GM12873 (cell line): Measurements from ENCODE around the gene RPAP3.

Source experiments
- TF ChIP-seq, protein P1 (sequence below): IDR thresholded peaks from 2 replicates; pipeline ENCODE4 v1.5.1; 2012; ENCODE audit warnings: low read depth, mild to moderate bottlenecking, moderate library complexity, low read length, control low read depth; ENCODE audit not compliant: insufficient read depth; ENCODE audit errors: missing control alignments

The RPAP3 gene

DNA sequence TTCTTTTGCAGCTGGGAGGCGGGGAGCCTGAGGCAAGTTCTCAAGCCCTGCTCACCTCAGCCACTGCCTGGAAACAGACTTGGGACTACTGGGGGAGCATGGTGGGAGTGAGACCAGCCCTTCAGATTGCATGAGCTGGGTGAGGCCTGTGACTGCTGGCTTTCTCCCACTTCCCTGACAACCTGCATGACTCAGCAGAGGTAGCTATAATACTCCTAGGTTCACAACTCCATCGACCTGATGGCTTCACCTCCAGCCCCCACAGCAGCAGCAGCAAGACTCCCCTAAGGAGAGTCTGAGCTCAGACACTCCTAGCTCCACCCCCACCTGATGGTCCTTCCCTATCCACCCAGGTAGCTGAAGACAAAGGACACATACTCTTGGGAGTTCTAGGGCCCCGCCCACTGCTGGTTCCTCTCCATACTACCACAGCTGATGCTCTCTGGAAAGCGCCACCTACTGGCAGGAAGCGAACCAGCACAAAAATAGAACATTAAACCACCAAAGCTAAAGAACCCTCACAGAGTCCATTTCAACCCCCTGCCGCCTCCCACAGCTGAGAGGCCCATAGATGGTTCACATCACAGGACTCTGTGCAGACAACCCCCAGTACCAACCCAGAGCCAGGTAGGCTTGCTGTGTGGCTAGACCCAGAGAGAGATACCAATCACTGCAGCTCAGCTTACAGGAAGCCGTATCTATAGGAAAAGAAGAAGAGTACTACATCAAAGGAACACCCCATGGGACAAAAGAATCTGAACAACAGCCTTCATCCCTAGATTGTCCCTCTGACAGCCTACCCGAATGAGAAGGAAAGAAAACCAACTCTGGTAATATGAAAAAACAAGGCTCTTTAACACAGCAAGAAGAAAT, 68.7 kb downstream of the RPAP3 start:
- TF ChIP-seq, protein P1, sequence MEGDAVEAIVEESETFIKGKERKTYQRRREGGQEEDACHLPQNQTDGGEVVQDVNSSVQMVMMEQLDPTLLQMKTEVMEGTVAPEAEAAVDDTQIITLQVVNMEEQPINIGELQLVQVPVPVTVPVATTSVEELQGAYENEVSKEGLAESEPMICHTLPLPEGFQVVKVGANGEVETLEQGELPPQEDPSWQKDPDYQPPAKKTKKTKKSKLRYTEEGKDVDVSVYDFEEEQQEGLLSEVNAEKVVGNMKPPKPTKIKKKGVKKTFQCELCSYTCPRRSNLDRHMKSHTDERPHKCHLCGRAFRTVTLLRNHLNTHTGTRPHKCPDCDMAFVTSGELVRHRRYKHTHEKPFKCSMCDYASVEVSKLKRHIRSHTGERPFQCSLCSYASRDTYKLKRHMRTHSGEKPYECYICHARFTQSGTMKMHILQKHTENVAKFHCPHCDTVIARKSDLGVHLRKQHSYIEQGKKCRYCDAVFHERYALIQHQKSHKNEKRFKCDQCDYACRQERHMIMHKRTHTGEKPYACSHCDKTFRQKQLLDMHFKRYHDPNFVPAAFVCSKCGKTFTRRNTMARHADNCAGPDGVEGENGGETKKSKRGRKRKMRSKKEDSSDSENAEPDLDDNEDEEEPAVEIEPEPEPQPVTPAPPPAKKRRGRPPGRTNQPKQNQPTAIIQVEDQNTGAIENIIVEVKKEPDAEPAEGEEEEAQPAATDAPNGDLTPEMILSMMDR = peak; percentile 66

DNA sequence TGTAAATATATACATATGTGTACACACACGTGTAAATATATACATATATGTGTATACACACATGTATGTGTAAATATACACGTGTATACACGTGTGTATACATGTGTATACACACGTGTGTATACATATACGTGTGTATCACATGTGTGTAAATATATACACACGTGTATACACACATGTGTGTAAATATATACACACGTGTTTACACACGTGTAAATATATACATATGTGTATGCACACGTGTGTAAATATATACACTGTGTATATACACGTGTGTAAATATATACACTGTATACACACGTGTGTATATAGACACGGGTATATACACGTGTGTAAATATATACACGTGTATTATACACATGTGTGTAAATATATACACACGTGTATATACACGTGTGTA, 71.7 kb downstream of the RPAP3 start:
- TF ChIP-seq, protein P1 = no peak

DNA sequence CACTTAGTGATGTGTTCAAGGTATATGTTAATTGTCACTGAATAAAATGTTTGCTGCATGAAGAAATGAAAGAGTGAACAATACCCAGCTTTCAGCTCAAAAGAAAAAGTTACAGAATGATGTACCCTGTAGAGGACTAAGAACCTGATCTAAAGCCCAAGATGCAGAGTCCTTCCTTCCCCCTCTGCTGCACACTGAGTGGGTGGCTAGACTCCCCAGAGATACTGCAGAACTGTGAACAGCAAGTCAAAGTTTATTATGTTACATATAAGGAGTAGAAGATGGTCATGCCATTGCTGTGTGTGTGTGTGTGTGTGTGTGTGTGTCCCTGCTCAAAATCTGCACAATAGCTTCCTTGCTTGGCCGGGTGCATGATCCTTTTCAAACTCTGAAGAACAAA, 83.9 kb downstream of the RPAP3 start:
- TF ChIP-seq, protein P1 = no peak

DNA sequence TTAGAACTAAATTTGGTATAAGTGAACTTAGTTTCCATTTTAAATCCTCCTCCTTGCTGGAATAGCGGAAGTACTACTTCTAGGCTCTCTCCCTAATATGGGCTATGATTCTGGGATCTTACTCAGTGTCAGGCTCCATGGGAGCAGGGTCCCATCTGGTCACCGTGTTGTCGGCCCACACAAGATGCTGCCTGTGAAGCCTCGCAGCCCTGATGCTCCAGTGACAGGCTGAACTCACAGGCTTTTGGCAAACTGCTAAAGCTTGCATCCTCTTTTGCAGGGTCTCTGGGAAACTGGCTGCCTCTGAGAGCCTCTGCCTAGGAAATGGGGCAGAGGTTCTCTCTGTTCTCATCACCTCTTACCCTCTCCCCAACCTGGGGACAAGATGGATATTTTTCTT, 88.4 kb downstream of the RPAP3 start:
- TF ChIP-seq, protein P1 = no peak

DNA sequence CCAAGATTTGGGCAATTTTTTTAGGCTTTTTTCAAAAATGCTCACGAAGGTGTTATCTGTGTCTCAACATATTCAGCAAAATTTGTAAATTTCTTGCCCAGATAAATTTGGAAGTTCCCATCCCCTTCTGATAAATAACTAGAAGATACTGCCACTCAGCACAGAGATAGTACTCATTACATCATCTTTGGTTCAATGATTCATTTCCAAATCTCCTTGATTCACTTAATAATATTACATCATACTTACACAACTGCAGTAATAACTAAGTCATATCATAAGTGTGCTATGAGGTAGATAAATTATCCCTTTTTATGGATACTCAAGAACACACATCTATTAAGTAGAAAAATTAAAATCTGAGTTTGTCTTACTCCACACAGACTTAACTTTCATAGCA, 89.4 kb downstream of the RPAP3 start:
- TF ChIP-seq, protein P1 = no peak

DNA sequence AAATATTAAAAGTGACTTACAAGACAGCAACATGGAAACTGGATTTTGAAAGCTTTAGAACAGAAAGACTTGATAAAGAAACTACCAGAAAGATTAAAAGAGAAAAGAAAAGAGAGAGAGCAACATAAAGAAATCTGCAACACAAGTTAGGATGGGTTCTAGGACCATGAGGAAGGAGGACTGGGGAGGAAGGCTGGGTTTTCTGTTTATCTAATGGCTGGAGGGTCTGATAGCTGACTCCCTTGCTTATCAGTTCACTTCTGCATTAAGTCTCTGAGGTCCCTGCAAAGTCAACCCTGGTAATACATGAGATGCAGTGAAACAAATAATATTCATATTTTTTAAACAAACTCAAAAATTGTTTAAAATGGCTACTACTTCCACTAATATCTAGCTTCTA, 90.1 kb downstream of the RPAP3 start:
- TF ChIP-seq, protein P1 = no peak

DNA sequence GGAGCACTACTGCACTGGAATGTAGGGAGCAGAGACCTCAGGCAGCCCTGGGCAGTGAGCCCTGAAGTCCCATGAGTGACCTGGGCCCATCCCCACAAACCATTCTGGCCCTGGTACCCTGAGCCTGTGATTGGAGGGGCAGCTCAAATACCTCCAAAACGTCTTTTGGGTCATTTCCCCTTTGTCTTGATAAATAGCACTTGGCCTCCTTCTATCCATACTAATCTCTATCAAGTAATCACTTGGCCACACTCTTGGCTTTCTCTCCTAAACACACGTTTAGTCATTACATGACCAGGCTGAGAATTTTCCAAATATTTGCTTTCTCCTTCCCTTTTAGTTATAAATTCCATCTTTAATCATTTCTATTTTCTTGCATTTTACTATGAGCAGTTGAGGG, 91.3 kb downstream of the RPAP3 start:
- TF ChIP-seq, protein P1 = no peak
